Fibroblast of lung (primary cell): ENCODE results near the gene KLRG1.

Source experiments
- CTCF ChIP-seq, 2 donors: IDR thresholded peaks in 1 of 2; conservative IDR thresholded peaks in 1 of 2; 1 replicate in 1 of 2; 2 replicates in 1 of 2; pipeline ENCODE4 v1.5.1; 2011 to 2012; ENCODE audit warnings: low read length in 2 of 2, control low read depth in 1 of 2, inconsistent platforms in 1 of 2, low read depth in 1 of 2, mild to moderate bottlenecking in 1 of 2
- EZH2 ChIP-seq: IDR thresholded peaks from 2 replicates; pipeline ENCODE4 v1.5.1; 2012; ENCODE audit warnings: low read length, control low read depth, mild to moderate bottlenecking; ENCODE audit errors: missing control alignments

GRCh38 chr12:9048930-9049329, 59.6 kb downstream of the KLRG1 start:
- no peak for TF ChIP-seq CTCF (conservative IDR thresholded peaks at IDR 0.05 in 1 of 2, IDR thresholded peaks at IDR 0.05 in 1 of 2; ENCODE audit: low read depth in 1 of 2, low read length in 2 of 2)
- TF ChIP-seq EZH2, result no peak
